Right lobe of liver (tissue), 4 donors: ENCODE data around the gene LRMDA.

ENCODE experiments used
- POLR2A ChIP-seq: fragments of 450-650 bp; IDR thresholded peaks from one replicate; pipeline ENCODE4 v1.6.1; 2017; ENCODE audit warnings: antibody characterized with exemption, mild to moderate bottlenecking
- TF ChIP-seq, protein P1 (sequence below), 4 donors: fragments of 200-600 bp in 3 of 4; fragments of 450-650 bp in 1 of 4; IDR thresholded peaks; one replicate each; pipeline versions ENCODE4 v1.5.1 to v1.8.0; 2016 to 2022; ENCODE audit warnings: antibody characterized with exemption in 4 of 4, mild to moderate bottlenecking in 2 of 4
- donor health status: DM: no; HTN: no; CAD: no.
- donor health status: DM: no; HTN: no; CAD: no.
- donor health status: DM: no; HTN: yes; CAD: no.

DNA sequence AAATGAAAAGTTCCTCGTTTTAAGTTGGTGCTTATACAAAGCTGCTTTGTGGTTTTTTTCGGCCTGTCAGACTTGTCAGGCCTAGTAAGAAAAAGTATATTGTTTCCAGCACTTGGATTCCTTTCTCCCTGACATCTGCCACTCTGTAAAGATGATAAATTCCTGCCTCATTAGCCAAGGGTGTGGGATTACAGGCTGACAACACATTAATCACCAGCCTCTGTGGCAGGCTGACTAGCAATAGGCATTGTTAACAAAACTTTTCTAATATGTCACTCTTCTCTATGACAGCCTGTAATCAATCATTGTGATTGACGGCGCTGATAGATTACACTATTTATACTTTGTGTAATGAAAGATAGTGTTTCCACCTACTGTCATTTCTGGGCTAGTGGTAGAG, 682.5 kb downstream of the LRMDA start:
- TF ChIP-seq, protein P1, sequence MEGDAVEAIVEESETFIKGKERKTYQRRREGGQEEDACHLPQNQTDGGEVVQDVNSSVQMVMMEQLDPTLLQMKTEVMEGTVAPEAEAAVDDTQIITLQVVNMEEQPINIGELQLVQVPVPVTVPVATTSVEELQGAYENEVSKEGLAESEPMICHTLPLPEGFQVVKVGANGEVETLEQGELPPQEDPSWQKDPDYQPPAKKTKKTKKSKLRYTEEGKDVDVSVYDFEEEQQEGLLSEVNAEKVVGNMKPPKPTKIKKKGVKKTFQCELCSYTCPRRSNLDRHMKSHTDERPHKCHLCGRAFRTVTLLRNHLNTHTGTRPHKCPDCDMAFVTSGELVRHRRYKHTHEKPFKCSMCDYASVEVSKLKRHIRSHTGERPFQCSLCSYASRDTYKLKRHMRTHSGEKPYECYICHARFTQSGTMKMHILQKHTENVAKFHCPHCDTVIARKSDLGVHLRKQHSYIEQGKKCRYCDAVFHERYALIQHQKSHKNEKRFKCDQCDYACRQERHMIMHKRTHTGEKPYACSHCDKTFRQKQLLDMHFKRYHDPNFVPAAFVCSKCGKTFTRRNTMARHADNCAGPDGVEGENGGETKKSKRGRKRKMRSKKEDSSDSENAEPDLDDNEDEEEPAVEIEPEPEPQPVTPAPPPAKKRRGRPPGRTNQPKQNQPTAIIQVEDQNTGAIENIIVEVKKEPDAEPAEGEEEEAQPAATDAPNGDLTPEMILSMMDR (IDR thresholded peaks at IDR 0.05): no peak
- no peak for TF ChIP-seq POLR2A
